GM20000 (cell line): ENCODE results near the gene BMX.

ENCODE experiments used
- DNase-seq: peaks from one replicate; pipeline ENCODE4 v3.0.0; 2012; ENCODE audit warnings: low spot score
- TF ChIP-seq, protein P1 (sequence below): IDR thresholded peaks from 2 replicates; pipeline ENCODE4 v1.5.1; 2012; ENCODE audit warnings: mild to moderate bottlenecking, control low read depth; ENCODE audit errors: extremely low read depth, missing control alignments

Gene BMX

DNA sequence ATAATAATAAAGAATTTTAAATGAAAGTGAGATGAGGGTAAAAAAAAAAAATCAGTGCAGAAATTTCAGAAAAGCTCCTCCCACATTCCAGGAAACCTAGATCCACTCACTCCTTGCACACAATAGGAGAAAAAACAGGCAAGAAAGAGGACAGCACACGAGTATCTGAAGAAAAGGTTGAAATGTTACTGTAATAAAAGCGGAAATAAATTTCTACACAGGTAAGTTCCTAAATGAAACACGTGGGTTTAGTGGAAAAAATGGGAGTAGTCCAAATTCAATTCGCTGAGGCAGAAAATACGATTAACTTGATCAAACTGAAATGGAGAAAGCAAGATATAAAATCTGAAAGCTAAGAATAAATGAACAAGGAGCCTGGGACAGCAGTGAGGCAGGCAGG, 102.2 kb downstream of the BMX start:
- DNase-seq, result no peak
- TF ChIP-seq, protein P1, sequence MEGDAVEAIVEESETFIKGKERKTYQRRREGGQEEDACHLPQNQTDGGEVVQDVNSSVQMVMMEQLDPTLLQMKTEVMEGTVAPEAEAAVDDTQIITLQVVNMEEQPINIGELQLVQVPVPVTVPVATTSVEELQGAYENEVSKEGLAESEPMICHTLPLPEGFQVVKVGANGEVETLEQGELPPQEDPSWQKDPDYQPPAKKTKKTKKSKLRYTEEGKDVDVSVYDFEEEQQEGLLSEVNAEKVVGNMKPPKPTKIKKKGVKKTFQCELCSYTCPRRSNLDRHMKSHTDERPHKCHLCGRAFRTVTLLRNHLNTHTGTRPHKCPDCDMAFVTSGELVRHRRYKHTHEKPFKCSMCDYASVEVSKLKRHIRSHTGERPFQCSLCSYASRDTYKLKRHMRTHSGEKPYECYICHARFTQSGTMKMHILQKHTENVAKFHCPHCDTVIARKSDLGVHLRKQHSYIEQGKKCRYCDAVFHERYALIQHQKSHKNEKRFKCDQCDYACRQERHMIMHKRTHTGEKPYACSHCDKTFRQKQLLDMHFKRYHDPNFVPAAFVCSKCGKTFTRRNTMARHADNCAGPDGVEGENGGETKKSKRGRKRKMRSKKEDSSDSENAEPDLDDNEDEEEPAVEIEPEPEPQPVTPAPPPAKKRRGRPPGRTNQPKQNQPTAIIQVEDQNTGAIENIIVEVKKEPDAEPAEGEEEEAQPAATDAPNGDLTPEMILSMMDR, result no peak

DNA sequence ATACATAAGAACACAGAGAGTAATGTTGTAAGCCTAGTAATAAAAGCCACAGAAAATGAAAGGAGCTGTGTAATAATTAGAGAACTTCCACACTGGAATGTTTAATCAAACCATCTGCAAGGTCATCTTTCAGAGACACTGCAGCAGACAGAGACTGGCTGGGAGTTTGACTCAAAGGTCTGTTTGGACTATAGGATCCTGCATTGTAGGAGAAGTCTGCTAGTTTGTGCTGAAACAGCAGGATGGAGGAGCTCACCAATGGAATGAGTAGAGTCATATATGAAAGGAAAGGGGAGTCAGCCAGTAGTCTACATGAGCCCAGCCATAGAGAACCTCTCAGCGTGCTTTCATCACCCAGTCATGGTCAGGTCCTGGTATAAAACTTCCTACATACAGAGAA, 104.6 kb downstream of the BMX start:
- DNase-seq, result no peak
- TF ChIP-seq, protein P1, result no peak
